GM19467 (cell line): ENCODE measurements around the gene SPECC1L.

Experiments
- ATAC-seq: cut with Tn5 transposase; IDR thresholded peaks from one replicate; pipeline ENCODE4 v1.9.1; 2021; ENCODE audit warnings: mild to moderate bottlenecking, moderate library complexity; ENCODE audit not compliant: unreplicated experiment

SPECC1L gene

GRCh38 chr22:24393012-24393559 lies 122.5 kb downstream of the SPECC1L start:
- no peak for ATAC-seq

GRCh38 chr22:24393848-24394247 lies 123.2 kb downstream of the SPECC1L start:
- no peak for ATAC-seq

GRCh38 chr22:24394254-24394653 lies 123.6 kb downstream of the SPECC1L start:
- ATAC-seq: no peak

GRCh38 chr22:24398409-24398808 lies 127.8 kb downstream of the SPECC1L start:
- ATAC-seq: no peak

GRCh38 chr22:24400034-24400725 lies 129.5 kb downstream of the SPECC1L start:
- no peak for ATAC-seq

GRCh38 chr22:24400726-24401596 lies 130.3 kb downstream of the SPECC1L start:
- no peak for ATAC-seq

- no peak for ATAC-seq
Observed at GRCh38 chr22:24401931-24402367, 131.3 kb downstream of the SPECC1L start.

- ATAC-seq: no peak
Observed at GRCh38 chr22:24402460-24403192, 132.0 kb downstream of the SPECC1L start.

GRCh38 chr22:24403346-24403745 lies 132.7 kb downstream of the SPECC1L start:
- no peak for ATAC-seq

- ATAC-seq: no peak
Observed at GRCh38 chr22:24404561-24405275, 134.1 kb downstream of the SPECC1L start.

GRCh38 chr22:24405631-24406321 lies 135.1 kb downstream of the SPECC1L start:
- no peak for ATAC-seq

- no peak for ATAC-seq
Observed at GRCh38 chr22:24406322-24407277, 136.0 kb downstream of the SPECC1L start.

- no peak for ATAC-seq
Observed at GRCh38 chr22:24407278-24407665, 136.6 kb downstream of the SPECC1L start.

GRCh38 chr22:24407884-24408283 lies 137.3 kb downstream of the SPECC1L start:
- ATAC-seq: no peak

GRCh38 chr22:24408630-24409029 lies 138.0 kb downstream of the SPECC1L start:
- no peak for ATAC-seq

GRCh38 chr22:24409707-24410106 lies 139.1 kb downstream of the SPECC1L start:
- no peak for ATAC-seq

GRCh38 chr22:24410110-24410856 lies 139.7 kb downstream of the SPECC1L start:
- ATAC-seq: no peak
